Measurements from ENCODE around the gene USP34.
"Not testable (repeated sequence)": the region's sequence is repeated elsewhere in the genome, so short reads cannot be mapped to it uniquely, and the experiment has no call there.

The USP34 gene

DNA sequence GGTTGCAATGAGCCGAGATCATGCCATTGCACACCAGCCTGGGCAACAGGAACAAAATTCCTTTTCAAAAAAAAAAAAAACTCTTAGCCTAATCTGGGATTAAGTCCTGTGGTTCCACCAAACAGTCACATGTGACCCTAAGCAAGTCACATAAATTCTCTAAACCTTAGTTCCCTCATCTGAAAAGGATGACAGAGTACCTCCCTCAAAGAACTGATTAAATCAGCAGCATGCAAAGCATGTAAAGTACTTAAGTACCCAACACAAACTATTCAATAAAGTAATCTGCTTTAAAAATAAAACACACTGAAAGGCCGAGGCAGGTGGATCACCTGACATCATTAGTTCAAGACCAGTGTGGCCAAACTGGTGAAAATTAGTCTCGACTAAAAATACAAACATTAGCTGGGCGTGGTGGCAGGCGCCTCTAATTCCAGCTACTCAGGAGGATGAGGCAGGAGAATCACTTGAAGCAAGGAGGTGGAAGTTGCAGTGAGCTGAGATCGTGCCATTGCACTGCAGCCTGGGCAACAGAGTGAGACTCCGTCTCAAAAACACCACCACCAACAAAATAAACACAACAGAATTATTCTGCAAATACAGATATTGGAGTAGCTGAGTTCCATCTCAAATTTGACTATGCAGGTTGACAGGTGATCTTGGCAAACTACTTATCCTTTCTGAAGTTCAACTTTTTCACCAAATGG lies 7.0 kb downstream of the USP34 start:
- DNase-seq (ENCODE audit: low read depth), result no peak
- H3K4me3 ChIP-seq (ENCODE audit: low read depth, low read length), result no peak overlapping the region

DNA sequence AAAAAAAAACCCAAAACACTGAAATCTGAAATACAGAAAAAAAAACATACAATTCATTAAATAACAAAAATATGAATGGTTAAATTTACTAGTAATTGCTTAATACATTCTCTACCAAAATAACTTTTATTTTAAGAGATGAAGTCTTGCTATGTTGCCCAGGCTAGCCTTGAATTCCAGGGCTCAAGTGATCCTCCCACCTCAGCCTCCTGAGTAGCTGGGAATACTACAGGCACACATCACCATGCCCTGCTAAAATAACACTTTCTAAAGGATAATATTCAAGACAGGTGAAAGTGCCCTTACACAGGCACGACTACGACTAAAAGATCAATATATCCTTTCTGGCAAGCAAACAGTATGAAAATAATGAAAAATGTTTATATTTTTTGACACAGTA lies 9.5 kb downstream of the USP34 start:
- no peak for DNase-seq (ENCODE audit: low read depth)
- H3K4me3 ChIP-seq (ENCODE audit: low read depth, low read length), result no peak overlapping the region

DNA sequence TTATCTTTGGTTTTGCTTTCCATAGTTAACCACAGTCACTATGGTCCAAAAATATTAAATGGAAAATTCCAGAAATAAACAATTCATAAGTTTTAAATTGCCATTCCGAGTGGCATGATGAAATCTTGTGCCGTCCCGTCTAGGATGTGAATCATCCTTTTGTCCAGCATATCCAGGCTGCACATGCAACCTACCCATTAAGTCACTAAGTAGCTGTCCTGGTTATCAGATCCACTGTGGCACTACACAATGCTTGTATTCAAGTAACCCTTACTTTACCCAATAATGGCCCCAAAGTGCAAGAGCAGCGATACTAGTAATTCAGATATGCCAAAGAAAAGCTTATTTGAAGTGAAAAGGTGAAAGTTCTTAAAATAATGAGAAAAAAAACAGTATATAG lies 10.7 kb downstream of the USP34 start:
- no peak overlapping the region for H3K4me3 ChIP-seq (ENCODE audit: low read depth, low read length)
- DNase-seq (ENCODE audit: low read depth), result peak; percentile 49

DNA sequence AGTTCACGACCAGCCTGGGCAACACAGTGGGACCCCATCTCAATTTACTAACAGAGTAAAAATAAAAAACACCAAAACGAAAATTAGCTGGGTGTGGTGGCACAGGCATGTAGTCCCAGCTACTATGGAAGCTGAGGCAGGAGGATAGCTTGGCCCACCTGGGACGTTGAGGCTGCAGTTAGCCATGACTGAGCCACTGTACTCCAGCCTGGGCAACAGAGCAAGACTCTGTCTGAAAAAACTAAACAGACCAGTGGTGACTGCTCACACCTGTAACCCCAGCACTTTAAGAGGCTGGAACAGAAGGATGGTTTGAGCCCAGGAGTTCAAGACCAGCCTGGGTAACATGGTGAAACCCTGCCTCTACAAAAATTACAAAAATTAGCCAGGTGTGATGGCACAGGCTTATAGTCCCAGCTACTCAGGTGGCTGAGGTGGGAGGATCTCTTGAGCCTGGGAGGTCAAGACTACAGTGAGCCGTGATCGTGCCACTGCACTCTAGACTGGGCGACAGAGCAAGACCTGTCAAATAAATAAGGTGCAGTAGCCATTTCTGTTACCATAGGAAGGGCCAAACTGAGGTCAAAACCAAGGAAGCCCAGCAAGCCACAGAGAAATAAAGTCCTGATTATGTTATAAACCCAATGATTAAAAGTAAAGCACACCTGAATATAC lies 14.0 kb downstream of the USP34 start:
- DNase-seq (ENCODE audit: low read depth), result no peak
- H3K4me3 ChIP-seq (ENCODE audit: low read depth, low read length), result no peak overlapping the region

- no peak overlapping the region for H3K4me3 ChIP-seq (ENCODE audit: low read depth, low read length)
- DNase-seq (ENCODE audit: low read depth), result no peak
Observed at GRCh38 chr2:61456070-61456745, 14.7 kb downstream of the USP34 start.

GRCh38 chr2:61454972-61455371 lies 15.9 kb downstream of the USP34 start:
- H3K4me3 ChIP-seq (ENCODE audit: low read depth, low read length); DNase-seq (ENCODE audit: low read depth): not testable (repeated sequence)

GRCh38 chr2:61454383-61454782 lies 16.5 kb downstream of the USP34 start:
- no peak for DNase-seq (ENCODE audit: low read depth)

DNA sequence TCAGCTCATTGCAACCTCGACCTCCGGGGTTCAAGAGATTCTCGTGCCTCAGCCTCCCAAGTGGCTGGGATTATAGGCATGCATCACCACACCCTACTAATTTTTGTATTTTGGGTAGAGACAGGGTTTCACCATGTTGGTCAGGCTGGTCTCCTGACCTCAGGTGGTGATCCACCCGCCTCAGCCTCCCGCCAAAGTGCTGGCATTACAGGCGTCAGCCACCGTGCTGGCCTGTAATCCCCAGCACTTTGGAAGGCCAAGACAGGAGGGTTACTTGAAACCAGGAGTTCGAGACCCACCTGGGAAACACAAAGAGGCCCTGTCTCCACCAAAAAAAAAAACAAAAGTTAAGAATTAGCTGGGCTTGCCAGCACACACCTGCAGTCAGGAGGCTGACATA lies 18.5 kb downstream of the USP34 start:
- H3K4me3 ChIP-seq (ENCODE audit: low read depth, low read length), result no peak overlapping the region
- DNase-seq (ENCODE audit: low read depth), result no peak

More at GRCh38 chr2:61454383-61454782, 16.5 kb downstream of the USP34 start:
- H3K4me3 ChIP-seq (ENCODE audit: low read depth, low read length), result no peak overlapping the region

- no peak for DNase-seq (ENCODE audit: low read depth)
- H3K4me3 ChIP-seq (ENCODE audit: low read depth, low read length), result no peak overlapping the region
Observed at GRCh38 chr2:61451178-61451577, 19.7 kb downstream of the USP34 start.

- H3K4me3 ChIP-seq (ENCODE audit: low read depth, low read length), result no peak overlapping the region
- no peak for DNase-seq (ENCODE audit: low read depth)
Observed at GRCh38 chr2:61450144-61450543, 20.7 kb downstream of the USP34 start.

DNA sequence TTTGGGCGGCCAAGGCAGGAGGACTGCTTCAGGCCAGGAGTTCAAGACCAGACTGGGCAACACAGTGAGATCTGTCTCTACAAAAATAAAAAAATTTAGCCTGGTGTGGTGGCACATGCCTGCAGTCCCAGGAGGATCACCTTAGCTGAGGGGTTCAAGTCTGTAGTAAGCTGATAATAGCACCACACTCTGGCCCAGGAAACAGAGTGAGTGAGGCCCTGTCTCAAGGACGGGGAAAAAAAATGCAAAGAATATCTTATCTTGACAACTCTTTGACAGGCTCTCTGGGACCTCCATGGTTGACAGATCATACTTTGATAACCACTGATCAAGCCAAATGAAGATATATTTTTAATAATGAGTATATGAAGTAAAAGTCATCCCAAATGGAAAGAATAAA lies 22.7 kb downstream of the USP34 start:
- no peak overlapping the region for H3K4me3 ChIP-seq (ENCODE audit: low read depth, low read length)
- DNase-seq (ENCODE audit: low read depth), result no peak

DNA sequence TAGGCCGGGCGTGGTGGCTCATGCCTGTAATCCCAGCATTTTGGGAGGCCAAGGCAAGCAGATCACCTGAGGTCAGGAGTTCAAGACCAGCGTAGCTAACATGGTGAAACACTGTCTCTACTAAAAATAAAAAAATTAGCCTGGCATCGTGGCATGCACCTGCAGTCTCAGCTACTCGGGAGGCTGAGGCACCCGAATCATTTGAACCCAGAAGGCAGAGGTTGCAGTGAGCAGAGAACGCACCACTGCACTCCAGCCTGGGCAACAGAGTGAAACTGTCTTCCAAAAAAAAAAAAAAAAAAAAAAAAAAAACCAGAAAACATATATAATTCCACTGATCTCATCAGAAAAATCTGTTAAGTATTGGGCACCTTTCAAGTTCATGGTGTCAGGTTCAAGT lies 23.9 kb downstream of the USP34 start:
- DNase-seq (ENCODE audit: low read depth); H3K4me3 ChIP-seq (ENCODE audit: low read depth, low read length): not testable (repeated sequence)

- H3K4me3 ChIP-seq (ENCODE audit: low read depth, low read length), result no peak overlapping the region
- no peak for DNase-seq (ENCODE audit: low read depth)
Observed at GRCh38 chr2:61443342-61444041, 27.4 kb downstream of the USP34 start.

GRCh38 chr2:61439241-61440002 lies 31.5 kb downstream of the USP34 start:
- no peak overlapping the region for H3K4me3 ChIP-seq (ENCODE audit: low read depth, low read length)
- DNase-seq (ENCODE audit: low read depth), result no peak

DNA sequence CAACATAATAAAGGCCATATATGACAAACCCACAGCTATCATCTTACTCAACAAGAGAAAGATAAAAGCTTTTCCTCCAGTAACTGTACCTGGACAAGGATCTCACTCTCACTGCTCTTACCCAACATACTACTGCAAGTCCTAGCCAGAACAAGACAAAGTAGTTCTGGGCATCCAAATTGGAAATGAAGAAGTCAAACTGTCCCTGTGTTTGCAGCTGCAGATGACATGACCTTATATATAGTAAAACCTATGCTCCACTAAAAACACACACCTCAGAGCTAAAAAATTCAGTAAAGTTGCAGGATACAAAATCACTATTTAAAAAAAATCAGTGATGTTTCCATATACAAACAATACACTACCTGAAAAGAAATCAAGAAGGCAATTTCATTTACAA lies 32.2 kb downstream of the USP34 start:
- DNase-seq (ENCODE audit: low read depth), result no peak
- no peak overlapping the region for H3K4me3 ChIP-seq (ENCODE audit: low read depth, low read length)

DNA sequence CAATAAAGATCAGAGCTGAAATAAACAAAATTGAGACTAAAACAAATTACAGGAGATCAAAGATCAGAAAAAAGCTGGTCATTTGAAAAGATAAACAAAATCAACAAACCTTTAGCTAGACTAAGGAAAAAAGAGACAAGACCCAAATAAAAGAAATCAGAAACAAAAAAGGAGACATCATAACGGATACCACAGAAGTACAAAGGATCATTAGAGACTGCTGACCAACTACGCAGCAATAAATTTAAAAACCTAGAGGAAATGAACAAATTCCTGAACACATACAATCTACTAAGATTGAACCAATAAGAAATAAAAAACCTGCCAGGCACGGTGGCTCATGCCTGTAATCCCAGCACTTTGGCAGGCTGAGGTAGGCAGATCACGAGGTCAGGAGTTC lies 33.7 kb downstream of the USP34 start:
- DNase-seq (ENCODE audit: low read depth), result no peak
- H3K4me3 ChIP-seq (ENCODE audit: low read depth, low read length), result no peak overlapping the region

- H3K4me3 ChIP-seq (ENCODE audit: low read depth, low read length), result no peak overlapping the region
- no peak for DNase-seq (ENCODE audit: low read depth)
Observed at GRCh38 chr2:61436092-61436491, 34.8 kb downstream of the USP34 start.

DNA sequence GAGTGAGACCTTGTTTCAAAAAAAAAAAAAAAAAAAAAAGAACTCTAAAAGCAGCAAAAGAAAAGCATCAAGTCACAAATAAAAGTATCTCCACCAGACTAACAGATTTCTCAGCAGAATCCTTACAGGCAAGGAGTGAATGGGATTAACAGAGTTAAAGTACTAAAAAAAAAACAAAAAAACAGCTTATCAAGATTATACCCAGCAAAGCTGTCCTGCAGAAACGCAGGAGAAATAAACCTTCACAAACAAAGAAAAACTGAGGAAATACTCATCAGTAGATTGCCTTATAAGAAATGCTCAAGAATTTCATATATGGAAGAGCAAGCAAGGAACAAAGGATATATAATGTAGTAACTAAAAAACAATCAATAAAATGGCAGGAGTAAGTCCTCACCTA lies 35.6 kb downstream of the USP34 start:
- H3K4me3 ChIP-seq (ENCODE audit: low read depth, low read length), result no peak overlapping the region
- DNase-seq (ENCODE audit: low read depth), result no peak

- DNase-seq (ENCODE audit: low read depth), result no peak
- no peak overlapping the region for H3K4me3 ChIP-seq (ENCODE audit: low read depth, low read length)
Observed at GRCh38 chr2:61434314-61434713, 36.6 kb downstream of the USP34 start.

Data from skeletal muscle cell (primary cell).